Astrocyte of the cerebellum (primary cell): ENCODE data around the gene DEPP1.
A peak's percentile ranks its signal among the peaks of the same experiment; 100 is the strongest.

Experiments
- DNase-seq: peaks from one replicate; pipeline ENCODE4 v3.0.0-alpha.2; 2011; ENCODE audit warnings: low read depth
- H3K4me3 ChIP-seq: 2 replicates; pipeline ENCODE4 v1.5.1; 2011; ENCODE audit warnings: mild to moderate bottlenecking, low read depth, low read length, moderate library complexity
- in situ Hi-C: cut with HindIII; loops from 2 replicates; pipeline ENCODE4 v1.10.0; 2017; ENCODE audit warnings: low sequenced_read_pairs
- TF ChIP-seq, protein P1 (sequence below): IDR thresholded peaks from 2 replicates; pipeline ENCODE4 v1.5.1; 2012; ENCODE audit warnings: low read length, low read depth, moderate library complexity, mild to moderate bottlenecking; ENCODE audit errors: missing control alignments

Gene DEPP1

DNA sequence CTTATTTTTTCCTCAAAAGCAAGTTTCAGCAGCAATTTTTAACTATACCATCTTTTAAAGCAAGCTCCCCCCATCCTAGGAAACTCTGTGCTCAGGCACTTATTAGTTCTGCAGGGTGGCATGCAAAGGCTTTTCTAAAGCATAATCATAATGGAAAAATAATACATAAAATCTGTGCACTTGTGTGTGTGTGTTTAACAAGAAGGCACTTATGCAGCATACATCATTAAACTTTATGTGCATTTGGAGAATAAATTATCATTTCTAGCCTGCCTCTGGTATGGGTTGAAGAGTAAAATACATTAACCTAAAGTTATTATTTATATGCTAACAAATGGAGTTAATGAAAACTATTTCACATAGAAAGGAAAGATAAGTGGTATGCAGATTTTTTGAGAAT lies 24.6 kb downstream of the DEPP1 start:
- TF ChIP-seq, protein P1, sequence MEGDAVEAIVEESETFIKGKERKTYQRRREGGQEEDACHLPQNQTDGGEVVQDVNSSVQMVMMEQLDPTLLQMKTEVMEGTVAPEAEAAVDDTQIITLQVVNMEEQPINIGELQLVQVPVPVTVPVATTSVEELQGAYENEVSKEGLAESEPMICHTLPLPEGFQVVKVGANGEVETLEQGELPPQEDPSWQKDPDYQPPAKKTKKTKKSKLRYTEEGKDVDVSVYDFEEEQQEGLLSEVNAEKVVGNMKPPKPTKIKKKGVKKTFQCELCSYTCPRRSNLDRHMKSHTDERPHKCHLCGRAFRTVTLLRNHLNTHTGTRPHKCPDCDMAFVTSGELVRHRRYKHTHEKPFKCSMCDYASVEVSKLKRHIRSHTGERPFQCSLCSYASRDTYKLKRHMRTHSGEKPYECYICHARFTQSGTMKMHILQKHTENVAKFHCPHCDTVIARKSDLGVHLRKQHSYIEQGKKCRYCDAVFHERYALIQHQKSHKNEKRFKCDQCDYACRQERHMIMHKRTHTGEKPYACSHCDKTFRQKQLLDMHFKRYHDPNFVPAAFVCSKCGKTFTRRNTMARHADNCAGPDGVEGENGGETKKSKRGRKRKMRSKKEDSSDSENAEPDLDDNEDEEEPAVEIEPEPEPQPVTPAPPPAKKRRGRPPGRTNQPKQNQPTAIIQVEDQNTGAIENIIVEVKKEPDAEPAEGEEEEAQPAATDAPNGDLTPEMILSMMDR = no peak
- H3K4me3 ChIP-seq = no peak overlapping the region
- in situ Hi-C loops = no loop called here
- no peak for DNase-seq

DNA sequence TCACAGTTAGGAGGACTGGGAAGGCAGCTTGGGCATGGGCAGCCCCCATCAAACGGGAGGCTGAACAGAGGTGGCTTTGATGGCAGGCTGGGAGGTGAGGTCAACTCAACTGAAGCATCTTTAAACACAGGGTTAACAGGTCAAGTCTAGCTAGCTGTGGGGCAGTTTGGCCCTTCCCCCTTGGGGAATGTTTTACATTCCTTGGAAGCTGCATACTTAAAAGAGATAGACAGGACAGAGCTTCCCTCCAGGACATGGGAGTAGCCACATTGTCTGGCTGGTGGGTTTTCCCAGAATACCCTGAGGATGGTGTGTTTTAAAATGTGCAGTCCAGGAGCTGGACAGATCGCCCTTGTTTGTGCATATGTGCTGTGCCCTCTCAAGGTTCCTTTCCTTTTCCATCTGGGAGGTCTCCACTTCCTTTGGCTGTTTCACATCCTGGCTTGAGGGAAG lies 25.8 kb downstream of the DEPP1 start:
- in situ Hi-C loops = no loop called here
- H3K4me3 ChIP-seq = no peak overlapping the region
- DNase-seq = no peak
- TF ChIP-seq, protein P1 = no peak

DNA sequence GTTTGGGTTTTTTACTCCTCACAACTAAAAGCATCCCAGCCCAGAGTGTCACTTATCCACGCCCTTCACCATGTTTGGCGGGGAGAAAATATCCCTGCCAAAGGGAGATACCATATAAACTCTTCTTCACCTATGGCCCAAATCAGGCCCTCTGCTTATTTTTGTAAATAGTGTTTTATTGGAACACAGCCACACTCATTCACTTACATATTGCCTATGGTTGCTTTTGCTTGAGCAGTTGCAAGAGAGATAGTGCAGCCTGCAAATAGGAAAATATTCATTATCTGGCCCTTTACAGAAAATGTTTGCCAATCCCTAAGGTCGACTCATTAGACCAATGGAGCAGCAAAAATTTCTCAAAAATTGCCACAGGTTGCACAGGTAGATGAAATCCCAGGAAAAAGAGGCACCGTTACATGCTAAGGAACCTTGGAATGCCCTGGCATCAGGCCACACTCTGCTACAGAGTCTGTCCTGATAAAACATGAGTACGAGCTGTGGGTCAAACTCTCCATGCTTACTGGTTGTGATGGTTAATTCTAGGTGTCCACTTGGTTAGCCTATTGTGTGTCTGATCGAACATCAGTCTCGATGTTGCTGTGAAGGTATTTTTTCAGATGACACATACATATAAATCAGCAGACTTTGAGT lies 26.9 kb downstream of the DEPP1 start:
- no peak for DNase-seq
- in situ Hi-C loops = no loop called here
- TF ChIP-seq, protein P1 = no peak
- H3K4me3 ChIP-seq = no peak overlapping the region

DNA sequence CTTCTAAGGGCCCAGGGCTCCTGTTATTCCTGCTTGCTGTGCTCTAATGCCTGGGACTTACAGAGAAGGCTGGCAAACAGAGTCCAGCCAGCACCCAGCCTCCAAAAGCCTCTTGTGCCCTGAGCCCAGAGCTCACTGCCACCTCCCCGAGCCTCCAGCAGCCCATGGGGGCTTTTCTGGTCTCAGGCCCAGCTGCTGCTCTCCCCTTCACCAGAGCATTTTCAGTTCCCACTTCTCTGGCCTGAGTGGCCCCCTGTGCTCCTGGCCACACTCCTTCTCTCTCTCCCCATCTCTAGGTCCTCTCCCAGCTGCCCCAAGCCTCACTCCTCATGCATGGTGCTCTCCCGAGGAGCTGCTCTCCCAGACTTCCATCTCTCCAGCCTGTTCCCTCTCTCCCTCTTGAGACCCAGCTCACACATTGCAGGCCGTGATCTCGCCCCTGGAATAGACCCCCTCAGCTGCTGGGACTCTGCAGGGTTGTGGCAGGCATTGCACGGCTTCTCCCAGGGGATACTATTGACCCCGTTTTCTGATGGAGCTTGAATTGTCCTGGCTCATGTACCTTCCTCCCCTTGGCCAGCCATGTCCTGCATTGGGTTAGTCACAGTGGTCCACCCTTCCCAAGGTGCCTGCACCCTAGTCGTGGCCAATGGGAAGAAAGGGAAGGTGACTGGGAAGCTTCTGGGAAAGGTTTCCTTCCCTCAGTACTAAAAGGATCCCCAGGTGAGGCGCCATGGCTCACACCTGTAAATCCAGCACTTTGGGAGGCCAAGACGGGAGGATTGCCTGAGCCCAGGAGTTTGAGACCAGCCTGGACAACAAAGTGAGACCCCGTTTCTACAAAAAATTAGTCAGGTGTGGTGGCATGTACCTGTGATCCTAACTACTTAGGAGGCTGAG lies 28.0 kb downstream of the DEPP1 start:
- TF ChIP-seq, protein P1 = no peak
- in situ Hi-C loops = no loop called here
- no peak overlapping the region for H3K4me3 ChIP-seq
- DNase-seq = no peak

DNA sequence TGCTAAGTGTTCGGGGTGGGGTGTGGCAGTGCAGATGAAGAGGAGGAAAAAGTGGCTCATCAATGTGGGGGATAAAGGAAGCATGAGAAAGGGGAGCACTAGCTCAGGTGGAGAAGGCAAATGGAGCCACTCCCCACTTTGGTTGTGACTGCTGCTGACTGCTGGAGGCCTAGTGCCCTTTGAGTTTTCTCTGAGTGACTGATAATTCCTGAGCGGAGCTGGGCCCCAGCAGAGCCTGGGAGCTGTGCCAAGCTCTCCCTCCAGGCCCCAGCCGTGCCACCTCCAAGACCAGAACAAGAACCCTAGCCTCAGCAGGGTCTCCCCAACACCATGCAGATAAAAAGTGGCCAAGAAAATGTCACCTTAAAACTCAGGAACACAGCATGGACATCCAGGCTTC lies 28.7 kb downstream of the DEPP1 start:
- TF ChIP-seq, protein P1 = no peak
- H3K4me3 ChIP-seq = no peak overlapping the region
- in situ Hi-C loops = no loop called here
- DNase-seq = no peak

DNA sequence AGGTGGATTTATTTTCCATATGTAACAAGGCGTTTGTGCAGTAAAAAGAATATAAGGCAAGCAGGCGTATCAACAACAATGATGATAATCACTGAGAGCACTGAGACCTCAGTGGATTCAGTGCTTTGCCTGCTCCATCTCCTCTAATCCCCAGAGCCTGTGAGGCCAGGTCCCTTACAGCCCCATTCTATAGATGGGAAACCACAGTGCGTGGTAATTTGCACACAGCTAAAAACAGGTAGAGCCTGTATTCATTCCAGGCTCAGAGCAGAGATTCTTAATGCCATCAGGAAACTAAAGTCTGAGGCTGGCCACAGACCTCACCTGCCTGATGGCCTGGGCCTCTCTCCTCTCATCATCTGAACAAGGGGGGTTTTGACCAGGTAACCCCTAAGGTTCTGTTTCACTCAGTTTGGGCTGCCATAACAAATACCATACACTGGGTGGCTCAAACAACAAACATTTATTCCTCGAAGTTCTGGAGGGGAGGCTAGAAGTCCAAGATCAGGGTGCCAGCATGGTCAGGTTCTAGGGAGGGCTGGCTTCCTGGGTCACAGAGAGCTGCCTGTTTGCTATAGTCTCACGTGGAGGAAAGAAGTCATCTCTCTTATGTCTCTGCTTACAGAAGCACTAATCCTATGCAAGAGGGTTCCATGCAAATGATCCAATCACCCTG lies 29.3 kb downstream of the DEPP1 start:
- in situ Hi-C loops = no loop called here
- no peak for DNase-seq
- TF ChIP-seq, protein P1 = peak; percentile 8
- H3K4me3 ChIP-seq = no peak overlapping the region
